ENCODE data around the gene SMPD4.
A peak's percentile ranks its signal among the peaks of the same experiment; 100 is the strongest.
"Not testable (repeated sequence)": the region's sequence is repeated elsewhere in the genome, so short reads cannot be mapped to it uniquely, and the experiment has no call there.

Gene SMPD4

DNA sequence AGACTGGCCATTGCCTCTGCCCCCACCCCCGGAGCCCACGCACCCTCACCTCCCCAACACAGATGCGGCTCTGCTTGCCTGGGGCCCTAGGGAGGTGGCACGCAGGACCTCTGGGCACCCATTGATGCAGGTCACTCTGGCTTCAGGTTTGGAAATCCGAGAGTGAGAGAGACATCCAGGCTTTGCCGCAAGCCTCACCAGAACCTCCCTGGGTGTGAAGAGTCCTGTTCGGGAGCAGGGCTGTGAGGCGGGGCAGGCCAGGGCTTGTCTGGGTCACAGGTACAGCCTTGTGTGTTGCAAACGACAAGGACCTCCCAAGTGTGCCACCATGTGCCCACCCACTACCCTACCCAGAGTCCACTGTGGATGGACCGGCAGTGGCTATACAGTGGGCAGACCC lies 44.9 kb downstream of the SMPD4 start:
- not testable (repeated sequence) for H4K20me1 ChIP-seq (ENCODE audit: insufficient read depth, low read length); H3K4me2 ChIP-seq (ENCODE audit: low read length); H3K27me3 ChIP-seq (ENCODE audit: insufficient read depth, low read length); H3K9me3 ChIP-seq (ENCODE audit: low read length); H3K9me2 ChIP-seq (ENCODE audit: low read depth, low read length); H3K79me2 ChIP-seq (ENCODE audit: insufficient read depth, low read length); H3K4me1 ChIP-seq (ENCODE audit: insufficient read depth, low read length, severe bottlenecking); H3K4me3 ChIP-seq (ENCODE audit: low read depth, low read length, poor library complexity, severe bottlenecking); H3F3A ChIP-seq (ENCODE audit: insufficient read depth, low read length); H3K36me3 ChIP-seq (ENCODE audit: insufficient read depth, low read length); H2AFZ ChIP-seq (ENCODE audit: low read length); H3K9ac ChIP-seq (ENCODE audit: low read length); H3K27ac ChIP-seq (ENCODE audit: low read depth, low read length, poor library complexity, severe bottlenecking)

DNA sequence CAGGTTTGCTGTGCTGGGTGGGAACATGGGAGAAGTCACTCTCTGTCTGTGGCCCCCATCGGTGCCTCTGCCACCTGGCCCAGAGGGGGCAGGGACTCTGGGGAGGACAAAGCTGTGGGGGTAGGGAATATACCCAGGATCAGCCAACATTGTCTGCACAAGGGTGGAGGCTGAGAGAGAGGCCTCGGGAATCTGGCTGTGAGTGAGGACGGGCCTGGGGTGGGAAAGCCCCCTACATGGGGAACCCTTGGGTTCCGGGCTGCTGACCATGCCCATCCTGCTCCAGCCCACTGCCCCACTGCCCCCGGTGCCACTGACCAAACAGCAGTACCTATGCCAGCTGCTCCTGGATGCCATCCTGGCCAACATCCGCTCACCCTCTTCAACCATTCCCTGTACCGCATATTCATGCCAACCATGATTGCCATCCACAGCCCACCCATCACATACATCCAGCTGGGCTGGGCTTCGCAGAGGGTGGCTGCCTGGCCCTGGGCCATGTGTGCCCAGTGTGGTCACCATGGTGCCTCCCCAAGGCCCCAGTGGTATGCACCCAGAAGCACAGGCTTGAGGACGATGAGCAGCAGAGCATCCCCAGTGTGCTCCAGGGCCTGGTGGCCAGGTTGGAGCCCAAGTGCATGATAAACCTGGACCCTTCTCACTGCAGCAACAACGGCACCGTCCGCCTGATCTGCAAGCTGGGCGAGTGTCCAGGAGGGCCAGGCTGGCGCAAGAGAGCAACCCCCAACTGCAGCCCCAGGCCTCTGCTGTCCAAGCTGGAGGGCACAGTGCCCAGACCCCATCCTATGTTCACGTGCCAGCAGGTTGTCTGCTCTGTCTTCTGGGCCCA lies 45.5 kb downstream of the SMPD4 start:
- Histone ChIP-seq H3K27me3 (ENCODE audit: insufficient read depth, low read length) (no peaks in the 10 kb centered on the region), H3K9ac (ENCODE audit: low read length) (no peak overlapping the region), H3K79me2 (ENCODE audit: insufficient read depth, low read length) (no peaks in the 10 kb centered on the region), H3K9me2 (ENCODE audit: low read depth, low read length) (no peaks in the 10 kb centered on the region), H2AFZ (ENCODE audit: low read length) (no peak overlapping the region), H3K4me1 (ENCODE audit: insufficient read depth, low read length, severe bottlenecking) (no peaks in the 10 kb centered on the region), H3F3A (ENCODE audit: insufficient read depth, low read length) (no peaks in the 10 kb centered on the region), H3K4me2 (ENCODE audit: low read length) (no peak overlapping the region), H3K4me3 (ENCODE audit: low read depth, low read length, poor library complexity, severe bottlenecking) (no peak overlapping the region), H3K27ac (ENCODE audit: low read depth, low read length, poor library complexity, severe bottlenecking) (no peak overlapping the region), H4K20me1 (ENCODE audit: insufficient read depth, low read length) (no peaks in the 10 kb centered on the region), H3K36me3 (ENCODE audit: insufficient read depth, low read length) (no peaks in the 10 kb centered on the region), H3K9me3 (ENCODE audit: low read length) (no peaks in the 10 kb centered on the region)
- TF ChIP-seq, protein P1, sequence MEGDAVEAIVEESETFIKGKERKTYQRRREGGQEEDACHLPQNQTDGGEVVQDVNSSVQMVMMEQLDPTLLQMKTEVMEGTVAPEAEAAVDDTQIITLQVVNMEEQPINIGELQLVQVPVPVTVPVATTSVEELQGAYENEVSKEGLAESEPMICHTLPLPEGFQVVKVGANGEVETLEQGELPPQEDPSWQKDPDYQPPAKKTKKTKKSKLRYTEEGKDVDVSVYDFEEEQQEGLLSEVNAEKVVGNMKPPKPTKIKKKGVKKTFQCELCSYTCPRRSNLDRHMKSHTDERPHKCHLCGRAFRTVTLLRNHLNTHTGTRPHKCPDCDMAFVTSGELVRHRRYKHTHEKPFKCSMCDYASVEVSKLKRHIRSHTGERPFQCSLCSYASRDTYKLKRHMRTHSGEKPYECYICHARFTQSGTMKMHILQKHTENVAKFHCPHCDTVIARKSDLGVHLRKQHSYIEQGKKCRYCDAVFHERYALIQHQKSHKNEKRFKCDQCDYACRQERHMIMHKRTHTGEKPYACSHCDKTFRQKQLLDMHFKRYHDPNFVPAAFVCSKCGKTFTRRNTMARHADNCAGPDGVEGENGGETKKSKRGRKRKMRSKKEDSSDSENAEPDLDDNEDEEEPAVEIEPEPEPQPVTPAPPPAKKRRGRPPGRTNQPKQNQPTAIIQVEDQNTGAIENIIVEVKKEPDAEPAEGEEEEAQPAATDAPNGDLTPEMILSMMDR (IDR thresholded peaks at IDR 0.05; ENCODE audit: low read length): no peak
- no peak for TF ChIP-seq EZH2 (IDR thresholded peaks at IDR 0.05; ENCODE audit: borderline replicate concordance, low read length)

DNA sequence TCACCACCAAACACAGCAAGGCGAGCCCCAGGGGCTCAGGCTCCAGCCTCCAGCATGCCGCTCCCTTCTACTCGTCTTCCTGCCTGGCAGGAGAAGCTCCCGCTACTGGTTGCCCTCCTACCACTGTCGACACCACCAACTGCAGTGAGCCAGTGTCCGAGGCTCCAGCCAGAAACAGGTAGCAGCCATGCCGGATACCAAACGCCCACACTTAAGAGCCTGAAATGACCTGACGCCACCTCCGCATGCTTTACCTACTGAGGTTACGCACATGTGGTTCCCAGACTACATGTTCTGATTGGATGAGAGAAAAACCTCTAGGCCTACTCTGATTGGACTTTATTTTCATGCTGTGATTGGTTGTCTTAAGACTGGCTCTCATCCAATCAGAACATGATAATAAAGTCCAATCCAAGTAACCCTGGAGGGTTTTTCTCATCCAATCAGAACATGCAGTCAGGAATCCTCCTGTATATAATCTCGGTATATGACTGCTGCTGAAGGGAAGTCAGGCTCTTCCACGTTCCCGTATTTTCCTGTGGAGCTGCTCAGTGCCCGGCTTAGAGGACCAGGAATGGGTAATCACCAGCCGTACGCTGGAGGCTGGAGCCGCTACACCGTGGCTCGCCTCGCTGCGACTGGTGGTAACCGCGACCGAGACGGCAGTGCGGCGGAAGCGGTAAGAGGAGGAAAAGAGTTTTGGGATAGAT lies 52.1 kb downstream of the SMPD4 start, which contains the start of gene POTEF:
TSS of gene POTEF (minus strand) at position 103 of the 710 bp plus-strand sequence. CDS start 8,707 bp downstream, outside the sequence.
- H3K79me2 ChIP-seq (ENCODE audit: insufficient read depth, low read length); H3K9me2 ChIP-seq (ENCODE audit: low read depth, low read length); H3K4me1 ChIP-seq (ENCODE audit: insufficient read depth, low read length, severe bottlenecking); H2AFZ ChIP-seq (ENCODE audit: low read length); H3K9ac ChIP-seq (ENCODE audit: low read length); H3K27me3 ChIP-seq (ENCODE audit: insufficient read depth, low read length); H3K36me3 ChIP-seq (ENCODE audit: insufficient read depth, low read length); H3F3A ChIP-seq (ENCODE audit: insufficient read depth, low read length); H3K9me3 ChIP-seq (ENCODE audit: low read length); H3K4me2 ChIP-seq (ENCODE audit: low read length); H4K20me1 ChIP-seq (ENCODE audit: insufficient read depth, low read length); H3K27ac ChIP-seq (ENCODE audit: low read depth, low read length, poor library complexity, severe bottlenecking): not testable (repeated sequence)
- peak within 1 kb of the TSS; percentile 51 for H3K4me3 ChIP-seq (ENCODE audit: low read depth, low read length, poor library complexity, severe bottlenecking)

DNA sequence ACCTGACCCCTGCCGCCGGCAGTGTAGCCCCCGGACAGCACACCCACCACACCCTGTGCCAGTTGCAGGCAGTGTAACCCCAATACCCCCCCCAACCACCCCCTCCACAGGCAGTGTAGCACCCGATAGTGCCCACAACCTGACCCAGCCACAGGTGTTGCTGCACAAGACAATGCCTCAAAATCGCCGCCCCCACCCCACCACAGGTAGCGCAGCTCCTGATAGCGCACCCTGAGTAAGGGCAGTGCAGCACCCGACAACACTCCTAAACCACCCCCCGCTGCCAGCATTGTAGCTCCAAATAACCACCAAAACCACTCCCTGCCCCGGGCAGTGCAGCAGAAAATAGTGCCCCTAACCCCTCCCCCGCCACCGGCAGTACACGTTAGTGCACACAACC lies 52.9 kb downstream of the SMPD4 start:
- H3F3A ChIP-seq (ENCODE audit: insufficient read depth, low read length); H3K79me2 ChIP-seq (ENCODE audit: insufficient read depth, low read length); H2AFZ ChIP-seq (ENCODE audit: low read length); H3K27me3 ChIP-seq (ENCODE audit: insufficient read depth, low read length); H3K9me2 ChIP-seq (ENCODE audit: low read depth, low read length); H3K36me3 ChIP-seq (ENCODE audit: insufficient read depth, low read length); H3K4me1 ChIP-seq (ENCODE audit: insufficient read depth, low read length, severe bottlenecking); H3K9ac ChIP-seq (ENCODE audit: low read length); H3K4me2 ChIP-seq (ENCODE audit: low read length); H3K27ac ChIP-seq (ENCODE audit: low read depth, low read length, poor library complexity, severe bottlenecking); H3K9me3 ChIP-seq (ENCODE audit: low read length); H4K20me1 ChIP-seq (ENCODE audit: insufficient read depth, low read length): not testable (repeated sequence)
- H3K4me3 ChIP-seq (ENCODE audit: low read depth, low read length, poor library complexity, severe bottlenecking): peak overlapping the region; percentile 51

DNA sequence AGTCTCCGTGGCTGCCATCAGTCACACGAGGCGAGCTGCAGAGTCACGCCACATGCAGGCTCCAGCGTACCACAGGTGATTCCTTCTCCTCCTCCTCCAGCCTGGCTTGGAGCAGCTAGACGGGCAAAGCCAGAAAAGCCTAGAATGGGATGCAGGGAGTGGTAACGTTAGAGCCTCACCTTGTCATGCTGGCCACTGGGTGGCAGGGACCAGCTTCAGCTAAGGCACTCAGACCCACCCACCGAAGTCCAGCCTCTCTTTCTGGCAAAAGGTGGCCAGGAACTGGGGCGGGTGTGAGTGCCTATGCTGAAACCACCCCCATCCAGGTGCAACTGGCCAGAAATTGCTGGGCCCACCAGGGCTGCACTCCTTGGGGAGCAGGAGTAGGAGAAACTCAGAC lies 53.7 kb downstream of the SMPD4 start:
- not testable (repeated sequence) for H3K4me1 ChIP-seq (ENCODE audit: insufficient read depth, low read length, severe bottlenecking); H3K9me3 ChIP-seq (ENCODE audit: low read length); H3K4me2 ChIP-seq (ENCODE audit: low read length); H3K27ac ChIP-seq (ENCODE audit: low read depth, low read length, poor library complexity, severe bottlenecking); H4K20me1 ChIP-seq (ENCODE audit: insufficient read depth, low read length); H3K9ac ChIP-seq (ENCODE audit: low read length); H3K79me2 ChIP-seq (ENCODE audit: insufficient read depth, low read length); H3K27me3 ChIP-seq (ENCODE audit: insufficient read depth, low read length); H2AFZ ChIP-seq (ENCODE audit: low read length); H3K36me3 ChIP-seq (ENCODE audit: insufficient read depth, low read length); H3K9me2 ChIP-seq (ENCODE audit: low read depth, low read length); H3F3A ChIP-seq (ENCODE audit: insufficient read depth, low read length)
- H3K4me3 ChIP-seq (ENCODE audit: low read depth, low read length, poor library complexity, severe bottlenecking): peak overlapping the region; percentile 51

DNA sequence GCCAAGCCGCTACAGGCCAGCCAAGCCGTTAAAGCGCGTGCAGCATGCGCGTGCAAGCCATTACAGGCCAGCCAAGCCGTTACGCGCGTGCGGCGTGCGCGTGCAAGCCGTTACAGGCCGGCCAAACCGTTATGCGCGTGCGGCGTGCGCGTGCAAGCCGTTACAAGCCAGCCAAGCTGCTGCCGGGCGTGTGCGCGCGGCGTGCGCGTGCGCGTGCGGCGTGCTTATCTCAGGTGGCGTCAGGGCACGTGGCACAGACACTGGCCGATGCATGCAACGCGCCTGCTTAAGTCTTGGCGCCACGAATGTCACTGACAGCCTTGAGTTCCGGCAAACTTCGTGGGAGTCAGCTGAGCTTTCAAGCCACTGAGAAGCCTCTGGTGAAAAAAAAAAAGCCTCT lies 60.5 kb downstream of the SMPD4 start:
- H3K36me3 ChIP-seq (ENCODE audit: insufficient read depth, low read length); H3K9me3 ChIP-seq (ENCODE audit: low read length); H2AFZ ChIP-seq (ENCODE audit: low read length); H3K4me1 ChIP-seq (ENCODE audit: insufficient read depth, low read length, severe bottlenecking); H3K27me3 ChIP-seq (ENCODE audit: insufficient read depth, low read length); H3K9ac ChIP-seq (ENCODE audit: low read length); H3K4me2 ChIP-seq (ENCODE audit: low read length); H3F3A ChIP-seq (ENCODE audit: insufficient read depth, low read length); H4K20me1 ChIP-seq (ENCODE audit: insufficient read depth, low read length); H3K79me2 ChIP-seq (ENCODE audit: insufficient read depth, low read length); H3K9me2 ChIP-seq (ENCODE audit: low read depth, low read length); H3K27ac ChIP-seq (ENCODE audit: low read depth, low read length, poor library complexity, severe bottlenecking); H3K4me3 ChIP-seq (ENCODE audit: low read depth, low read length, poor library complexity, severe bottlenecking): not testable (repeated sequence)
